HL-60 (cell line): Measurements from ENCODE around the gene ESRRA.

ENCODE experiments used
- DNase-seq, 2 experiments: peaks; one replicate each; pipeline ENCODE4 v3.0.0-alpha.2; 2010 to 2020; ENCODE audit warnings: low read depth in 1 of 2, low spot score in 1 of 2
- H3K27ac ChIP-seq: fragments of 250-450 bp; sonication (Bioruptor Pico); replicated peaks from 2 replicates; pipeline ENCODE4 v1.5.1; 2020; ENCODE audit warnings: mild to moderate bottlenecking, moderate library complexity
- H3K27me3 ChIP-seq: fragments of 250-450 bp; sonication (Bioruptor Pico); 2 replicates; pipeline ENCODE4 v1.5.1; 2021; ENCODE audit warnings: mild to moderate bottlenecking, moderate library complexity; ENCODE audit not compliant: insufficient read depth, poor library complexity, severe bottlenecking
- H3K4me3 ChIP-seq: replicated peaks from 2 replicates; pipeline ENCODE4 v1.5.1; 2011; ENCODE audit warnings: mild to moderate bottlenecking, control low read depth, low read length; ENCODE audit not compliant: insufficient read depth
- GABPA ChIP-seq: IDR thresholded peaks from 2 replicates; pipeline ENCODE4 v1.6.1; 2012; ENCODE audit warnings: low read depth
- POLR2AphosphoS5 ChIP-seq: IDR thresholded peaks from 2 replicates; pipeline ENCODE4 v1.6.1; 2012; ENCODE audit warnings: low read depth
- SPI1 ChIP-seq: IDR thresholded peaks from 2 replicates; pipeline ENCODE4 v1.6.1; 2012; ENCODE audit warnings: low read depth, mild to moderate bottlenecking, borderline replicate concordance
- TF ChIP-seq, protein P1 (sequence below): IDR thresholded peaks from 2 replicates; pipeline ENCODE4 v1.6.1; 2012; ENCODE audit warnings: low read depth; ENCODE audit not compliant: insufficient replicate concordance
- TF ChIP-seq, protein P2 (sequence below): IDR thresholded peaks from one replicate; pipeline ENCODE4 v1.5.1; 2011; ENCODE audit warnings: low read length, control low read depth, inconsistent platforms; ENCODE audit not compliant: insufficient read depth

Gene ESRRA

DNA sequence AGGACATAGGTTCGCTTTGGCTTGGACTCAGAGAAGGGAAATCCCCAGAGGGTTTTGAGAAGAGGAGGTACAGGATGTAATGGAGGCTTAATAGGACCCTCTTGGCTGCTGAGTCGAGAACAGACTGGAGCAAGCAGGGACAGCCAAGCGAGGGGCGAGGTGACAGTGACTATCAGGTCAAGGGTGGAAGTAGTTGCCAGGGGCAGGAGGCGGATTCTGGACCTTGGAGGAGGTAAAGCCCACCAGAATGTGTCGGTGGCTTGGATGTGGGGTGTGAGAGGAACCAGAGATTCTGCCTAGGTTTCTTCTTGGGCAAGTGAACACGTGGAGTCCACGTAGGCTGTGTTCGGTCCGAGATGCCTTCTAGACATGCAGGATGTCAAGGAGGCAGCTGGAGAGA, 7.6 kb downstream of the ESRRA start:
- TF ChIP-seq GABPA (no peak), SPI1 (no peak), POLR2AphosphoS5 (no peak)
- TF ChIP-seq, protein P1, sequence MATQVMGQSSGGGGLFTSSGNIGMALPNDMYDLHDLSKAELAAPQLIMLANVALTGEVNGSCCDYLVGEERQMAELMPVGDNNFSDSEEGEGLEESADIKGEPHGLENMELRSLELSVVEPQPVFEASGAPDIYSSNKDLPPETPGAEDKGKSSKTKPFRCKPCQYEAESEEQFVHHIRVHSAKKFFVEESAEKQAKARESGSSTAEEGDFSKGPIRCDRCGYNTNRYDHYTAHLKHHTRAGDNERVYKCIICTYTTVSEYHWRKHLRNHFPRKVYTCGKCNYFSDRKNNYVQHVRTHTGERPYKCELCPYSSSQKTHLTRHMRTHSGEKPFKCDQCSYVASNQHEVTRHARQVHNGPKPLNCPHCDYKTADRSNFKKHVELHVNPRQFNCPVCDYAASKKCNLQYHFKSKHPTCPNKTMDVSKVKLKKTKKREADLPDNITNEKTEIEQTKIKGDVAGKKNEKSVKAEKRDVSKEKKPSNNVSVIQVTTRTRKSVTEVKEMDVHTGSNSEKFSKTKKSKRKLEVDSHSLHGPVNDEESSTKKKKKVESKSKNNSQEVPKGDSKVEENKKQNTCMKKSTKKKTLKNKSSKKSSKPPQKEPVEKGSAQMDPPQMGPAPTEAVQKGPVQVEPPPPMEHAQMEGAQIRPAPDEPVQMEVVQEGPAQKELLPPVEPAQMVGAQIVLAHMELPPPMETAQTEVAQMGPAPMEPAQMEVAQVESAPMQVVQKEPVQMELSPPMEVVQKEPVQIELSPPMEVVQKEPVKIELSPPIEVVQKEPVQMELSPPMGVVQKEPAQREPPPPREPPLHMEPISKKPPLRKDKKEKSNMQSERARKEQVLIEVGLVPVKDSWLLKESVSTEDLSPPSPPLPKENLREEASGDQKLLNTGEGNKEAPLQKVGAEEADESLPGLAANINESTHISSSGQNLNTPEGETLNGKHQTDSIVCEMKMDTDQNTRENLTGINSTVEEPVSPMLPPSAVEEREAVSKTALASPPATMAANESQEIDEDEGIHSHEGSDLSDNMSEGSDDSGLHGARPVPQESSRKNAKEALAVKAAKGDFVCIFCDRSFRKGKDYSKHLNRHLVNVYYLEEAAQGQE, result no peak
- TF ChIP-seq, protein P2, sequence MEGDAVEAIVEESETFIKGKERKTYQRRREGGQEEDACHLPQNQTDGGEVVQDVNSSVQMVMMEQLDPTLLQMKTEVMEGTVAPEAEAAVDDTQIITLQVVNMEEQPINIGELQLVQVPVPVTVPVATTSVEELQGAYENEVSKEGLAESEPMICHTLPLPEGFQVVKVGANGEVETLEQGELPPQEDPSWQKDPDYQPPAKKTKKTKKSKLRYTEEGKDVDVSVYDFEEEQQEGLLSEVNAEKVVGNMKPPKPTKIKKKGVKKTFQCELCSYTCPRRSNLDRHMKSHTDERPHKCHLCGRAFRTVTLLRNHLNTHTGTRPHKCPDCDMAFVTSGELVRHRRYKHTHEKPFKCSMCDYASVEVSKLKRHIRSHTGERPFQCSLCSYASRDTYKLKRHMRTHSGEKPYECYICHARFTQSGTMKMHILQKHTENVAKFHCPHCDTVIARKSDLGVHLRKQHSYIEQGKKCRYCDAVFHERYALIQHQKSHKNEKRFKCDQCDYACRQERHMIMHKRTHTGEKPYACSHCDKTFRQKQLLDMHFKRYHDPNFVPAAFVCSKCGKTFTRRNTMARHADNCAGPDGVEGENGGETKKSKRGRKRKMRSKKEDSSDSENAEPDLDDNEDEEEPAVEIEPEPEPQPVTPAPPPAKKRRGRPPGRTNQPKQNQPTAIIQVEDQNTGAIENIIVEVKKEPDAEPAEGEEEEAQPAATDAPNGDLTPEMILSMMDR, result no peak
- H3K27ac ChIP-seq, result no peak overlapping the region
- no peak for DNase-seq

DNA sequence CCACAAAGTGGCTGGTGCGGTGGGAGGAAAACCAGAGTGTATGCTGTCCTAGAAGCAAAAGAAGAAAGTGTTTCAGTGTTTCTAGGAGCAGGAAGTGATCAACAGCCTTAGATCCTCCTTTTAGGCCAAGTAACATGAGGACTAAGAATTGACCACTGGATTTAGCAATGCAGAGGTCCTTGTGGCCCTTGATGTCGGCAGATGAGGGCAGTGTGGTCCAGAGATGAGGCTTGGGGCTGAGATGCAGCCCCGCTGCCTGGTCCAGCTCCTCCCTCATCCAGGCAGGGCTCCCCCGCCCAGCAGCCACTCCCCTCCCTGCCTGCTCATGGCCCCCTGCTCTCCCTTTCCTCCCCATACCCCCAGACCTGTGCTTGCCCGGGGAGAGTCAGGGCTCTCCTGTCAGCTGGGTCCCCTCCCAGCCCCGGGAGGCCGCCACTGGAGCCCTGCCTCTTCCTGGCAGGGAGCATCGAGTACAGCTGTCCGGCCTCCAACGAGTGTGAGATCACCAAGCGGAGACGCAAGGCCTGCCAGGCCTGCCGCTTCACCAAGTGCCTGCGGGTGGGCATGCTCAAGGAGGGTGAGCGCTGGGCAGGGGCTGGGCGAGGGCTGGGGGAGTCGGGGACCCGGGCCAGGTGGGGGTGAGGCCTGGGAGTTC, 8.3 kb downstream of the ESRRA start:
- no peaks in the 10 kb centered on the region for H3K27me3 ChIP-seq
- H3K4me3 ChIP-seq, result no peak overlapping the region
- no peak overlapping the region for H3K27ac ChIP-seq
- no peak for TF ChIP-seq SPI1
- no peak for TF ChIP-seq POLR2AphosphoS5
- TF ChIP-seq, protein P2, result no peak
- TF ChIP-seq GABPA, result no peak
- TF ChIP-seq, protein P1, result no peak
- DNase-seq, result no peak

More for the DNA sequence above, 7.6 kb downstream of the ESRRA start:
- Histone ChIP-seq H3K4me3 (no peak overlapping the region), H3K27me3 (no peaks in the 10 kb centered on the region)

DNA sequence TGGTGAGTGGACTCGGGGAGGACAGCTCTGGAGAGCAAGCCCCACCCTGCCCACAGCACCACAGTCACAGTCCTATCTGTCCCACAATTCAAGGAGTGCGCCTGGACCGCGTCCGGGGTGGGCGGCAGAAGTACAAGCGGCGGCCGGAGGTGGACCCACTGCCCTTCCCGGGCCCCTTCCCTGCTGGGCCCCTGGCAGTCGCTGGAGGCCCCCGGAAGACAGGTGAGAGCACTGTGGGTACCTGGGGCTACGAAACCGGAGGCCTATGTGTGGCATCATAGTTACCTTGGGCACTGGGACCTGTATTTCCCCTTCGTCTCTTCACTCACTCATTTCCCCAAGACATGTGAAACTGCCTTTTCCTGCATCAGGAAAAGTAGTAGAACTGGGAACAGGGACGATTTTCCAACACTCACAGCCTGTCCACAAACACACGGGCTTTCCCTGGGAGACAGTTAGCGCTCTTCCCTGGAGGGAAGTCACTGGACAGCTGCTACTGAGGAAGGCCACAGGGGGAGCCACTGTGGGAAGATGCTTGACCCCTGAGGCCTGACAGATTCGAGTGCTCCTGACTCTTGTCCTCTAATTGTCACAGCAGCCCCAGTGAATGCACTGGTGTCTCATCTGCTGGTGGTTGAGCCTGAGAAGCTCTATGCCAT, 9.0 kb downstream of the ESRRA start:
- TF ChIP-seq SPI1 (no peak), POLR2AphosphoS5 (no peak)
- TF ChIP-seq, protein P2, result peak; percentile 4
- Histone ChIP-seq H3K4me3 (no peak overlapping the region), H3K27ac (no peak overlapping the region), H3K27me3 (no peaks in the 10 kb centered on the region)
- no peak for DNase-seq
